Spleen (tissue), 11 donors: Measurements from ENCODE around the gene NOTCH4. TPM values are rescaled to one million over a fixed set of nuclear protein-coding genes. Genes with fewer than 3 reads are reported as not detected.
A peak's percentile ranks its signal among the peaks of the same experiment; 100 is the strongest.

ENCODE experiments used
- DNase-seq: peaks from one replicate; pipeline ENCODE4 v3.0.0-alpha.2; 2020
- H3K27ac ChIP-seq, 8 donors: fragments of 200-600 bp; sonication (generic) in 7 of 8; 1 replicate in 4 of 8; 2 replicates in 4 of 8; pipeline versions ENCODE4 v1.5.0 to v1.8.0; 2016 to 2021; ENCODE audit warnings: inconsistent platforms in 4 of 8, mild to moderate bottlenecking in 4 of 8, moderate library complexity in 1 of 8
- H3K27me3 ChIP-seq, 7 donors: fragments of 200-600 bp; sonication (generic) in 6 of 7; replicated peaks in 1 of 7; 1 replicate in 4 of 7; 2 replicates in 3 of 7; pipeline versions ENCODE4 v1.5.0 to v1.8.0; 2016 to 2021; ENCODE audit warnings: inconsistent platforms in 3 of 7, mild to moderate bottlenecking in 1 of 7
- H3K36me3 ChIP-seq, 6 donors: fragments of 200-600 bp; sonication (generic) in 5 of 6; 1 replicate in 4 of 6; 2 replicates in 2 of 6; pipeline versions ENCODE4 v1.5.0 to v1.8.0; 2016 to 2021; ENCODE audit warnings: inconsistent platforms in 2 of 6
- H3K4me1 ChIP-seq, 6 donors: fragments of 200-600 bp; sonication (generic) in 5 of 6; 1 replicate in 3 of 6; 2 replicates in 3 of 6; pipeline versions ENCODE4 v1.5.0 to v1.8.0; 2016 to 2021; ENCODE audit warnings: inconsistent platforms in 3 of 6
- H3K4me3 ChIP-seq, 8 donors: fragments of 200-600 bp; sonication (generic) in 7 of 8; 1 replicate in 4 of 8; 2 replicates in 4 of 8; pipeline versions ENCODE4 v1.5.0 to v1.8.0; 2016 to 2021; ENCODE audit warnings: inconsistent platforms in 4 of 8, mild to moderate bottlenecking in 4 of 8, moderate library complexity in 2 of 8
- H3K9me3 ChIP-seq, 8 donors: fragments of 200-600 bp; sonication (generic) in 7 of 8; 1 replicate in 4 of 8; 2 replicates in 4 of 8; pipeline versions ENCODE4 v1.5.0 to v1.8.0; 2016 to 2021; ENCODE audit warnings: inconsistent platforms in 4 of 8
- CTCF ChIP-seq, 11 experiments: fragments of 200-600 bp in 7 of 11; fragments of 450-650 bp in 4 of 11; sonication (generic) in 4 of 11; IDR thresholded peaks in 8 of 11; conservative IDR thresholded peaks in 3 of 11; 1 replicate in 7 of 11; 2 replicates in 4 of 11; pipeline versions ENCODE4 v1.4.0 to v1.8.0; 2016 to 2021; ENCODE audit warnings: antibody characterized with exemption in 11 of 11, inconsistent platforms in 4 of 11, mild to moderate bottlenecking in 1 of 11
- POLR2A ChIP-seq, 3 donors: fragments of 450-650 bp; IDR thresholded peaks; one replicate each; pipeline ENCODE4 v1.5.1; 2017; ENCODE audit warnings: antibody characterized with exemption in 3 of 3, mild to moderate bottlenecking in 1 of 3
- POLR2AphosphoS5 ChIP-seq, 3 donors: sonication (generic); formaldehyde crosslinking; IDR thresholded peaks; one replicate each; pipeline ENCODE4 v1.5.1; 2017; ENCODE audit warnings: antibody characterized with exemption in 3 of 3
- WGBS, 5 donors: extraction: QIAGEN DNeasy Blood & Tissue Kit in 3 of 5; methylation state at CpG; one replicate each; pipeline versions ENCODE4 v1.1.5 to v1.1.7; 2013 to 2018; 5-methylcytosine and 5-hydroxymethylcytosine counted together
- intact Hi-C: fragments of 100-400 bp; cut with DNase I; formaldehyde crosslinking; loops from one replicate; pipeline ENCODE4 v1.15.0; 2023; ENCODE audit warnings: low total_unique reads
- polyA plus RNA-seq, 3 donors: library from polyadenylated mRNA; stranded (reverse); fragments of 200-250 nt; gene quantifications; one replicate each; pipeline ENCODE4 v1.2.1, GENCODE V29; 2013
- total RNA-seq, 7 donors: library from RNA; depleted of rRNA in 3 of 7; stranded (reverse); fragments of >200 nt in 3 of 7; fragmentation: NEBNext Ultra II Directional in 4 of 7; extraction: Animal tissue kit (Norgen Biotek cat#: 25700) in 4 of 7; gene quantifications; one replicate each; pipeline versions ENCODE4 v1.1.0 to v1.2.1, GENCODE V29; 2016 to 2021
- donor health status: healthy with polysubstance abuse.
- donor health status: DM: no; HTN: no; CAD: no; lungs with moderate emphysema.
- donor health status: DM: no; HTN: no; CAD: no.
- donor health status: Bipolar disorder and iron deficiency.
- donor health status: healthy.
- donor health status: DM: no; HTN: no; CAD: no.
- donor health status: DM: yes; HTN: yes; CAD: no.

The NOTCH4 gene
- total and polyA plus RNA-seq, 10 donors: 13.5 to 38.0 (median 19.9) TPM

GRCh38 chr6:32200711-32201475 is 23.0 kb downstream of the NOTCH4 start:
- no peak for DNase-seq
- peaks cover 0 to 3% (median 0%) of the 10 kb centered on the region in 7 donors for H3K27me3 ChIP-seq
- H3K27ac ChIP-seq: no peak overlapping the region
- intact Hi-C loops: no loop called here
- TF ChIP-seq CTCF (IDR thresholded peaks at IDR 0.05 in 8 of 11, conservative IDR thresholded peaks at IDR 0.05 in 3 of 11): no peak
- no peak for TF ChIP-seq POLR2AphosphoS5 (IDR thresholded peaks at IDR 0.05)
- no peak for TF ChIP-seq POLR2A (IDR thresholded peaks at IDR 0.05)
- H3K4me3 ChIP-seq: no peak overlapping the region
- 87 to 97% (median 89%) methylated on average over 11 to 13 of the region's 13 CpGs for WGBS, 5 donors
- no peaks in the 10 kb centered on the region for H3K9me3 ChIP-seq
- H3K4me1 ChIP-seq: peaks cover 7 to 15% (median 13%) of the 10 kb centered on the region in 6 donors
- no peaks in the 10 kb centered on the region for H3K36me3 ChIP-seq

- no peak for TF ChIP-seq CTCF (IDR thresholded peaks at IDR 0.05 in 8 of 11, conservative IDR thresholded peaks at IDR 0.05 in 3 of 11)
- no peak for TF ChIP-seq POLR2AphosphoS5 (IDR thresholded peaks at IDR 0.05)
- no peak for TF ChIP-seq POLR2A (IDR thresholded peaks at IDR 0.05)
- Histone ChIP-seq H3K27ac (no peak overlapping the region), H3K27me3 (peaks cover 0 to 3% (median 0%) of the 10 kb centered on the region in 7 donors), H3K4me3 (no peak overlapping the region), H3K9me3 (no peaks in the 10 kb centered on the region), H3K4me1 (peaks cover 20 to 31% (median 30%) of the 10 kb centered on the region in 6 donors), H3K36me3 (no peaks in the 10 kb centered on the region)
- WGBS, 5 donors: 88 to 93% (median 91%) methylated on average over 17 of the region's 17 CpGs
- DNase-seq: peak; percentile 79
- intact Hi-C loops: loop anchor here (10.0 kb wide), 1 partner anchor 74 kb away; the partner anchor contains the start of gene ATF6B
Measured at GRCh38 chr6:32198866-32199265, 25.0 kb downstream of the NOTCH4 start.

- TF ChIP-seq POLR2AphosphoS5 (IDR thresholded peaks at IDR 0.05): no peak
- TF ChIP-seq POLR2A (IDR thresholded peaks at IDR 0.05): no peak
- no peak for TF ChIP-seq CTCF (IDR thresholded peaks at IDR 0.05 in 8 of 11, conservative IDR thresholded peaks at IDR 0.05 in 3 of 11)
- Histone ChIP-seq H3K4me3 (no peak overlapping the region), H3K9me3 (no peaks in the 10 kb centered on the region), H3K36me3 (no peaks in the 10 kb centered on the region), H3K27ac (peak overlapping the region in 2 of 8 donors; percentile 98 to 99), H3K27me3 (peaks cover 0 to 3% (median 0%) of the 10 kb centered on the region in 7 donors), H3K4me1 (peaks cover 26 to 36% (median 35%) of the 10 kb centered on the region in 6 donors)
- intact Hi-C loops: loop anchor here (10.0 kb wide), 1 partner anchor 74 kb away; the partner anchor contains the start of gene ATF6B
- 79 to 88% (median 83%) methylated on average over 3 of the region's 3 CpGs for WGBS, 5 donors
- DNase-seq: no peak
Measured at GRCh38 chr6:32198345-32198696, 25.5 kb downstream of the NOTCH4 start.
